Pancreas (tissue), 10 donors: Measurements from ENCODE around the gene CELF4. TPM values are rescaled to one million over a fixed set of nuclear protein-coding genes. Genes with fewer than 3 reads are reported as not detected.

Experiments
- ATAC-seq, 4 donors: fragments of 200-7000 bp; cut with Tn5 transposase; one replicate each; pipeline versions ENCODE4 v1.8.0 to v1.9.1; 2020; ENCODE audit warnings: mild to moderate bottlenecking in 4 of 4, moderate library complexity in 4 of 4
- DNase-seq, 6 donors: peaks; one replicate each; pipeline ENCODE4 v3.0.0-alpha.2; 2020
- FAIRE-seq: peaks from 2 replicates; lab custom pipeline; 2012; peaks lifted over from hg19 to GRCh38; lab: Jason Lieb, UNC
- H3K27ac ChIP-seq, 4 donors: fragments of 200-600 bp; sonication (generic); 1 replicate in 3 of 4; 2 replicates in 1 of 4; pipeline versions ENCODE4 v1.5.0 to v1.8.0; 2020
- H3K27me3 ChIP-seq, 4 donors: fragments of 200-600 bp; one replicate each; pipeline ENCODE4 v1.8.0; 2021
- H3K36me3 ChIP-seq, 3 donors: fragments of 200-600 bp; sonication (generic) in 1 of 3; one replicate each; pipeline versions ENCODE4 v1.5.0 to v1.8.0; 2020 to 2021
- H3K4me1 ChIP-seq, 3 donors: fragments of 200-600 bp; one replicate each; pipeline ENCODE4 v1.8.0; 2021
- H3K4me3 ChIP-seq, 4 donors: fragments of 200-600 bp; sonication (generic) in 2 of 4; one replicate each; pipeline versions ENCODE4 v1.5.0 to v1.8.0; 2020 to 2021
- H3K9me3 ChIP-seq, 4 donors: fragments of 200-600 bp; one replicate each; pipeline ENCODE4 v1.8.0; 2021
- WGBS, 2 donors: extraction: QIAGEN DNeasy Blood & Tissue Kit; methylation state at CpG; one replicate each; pipeline ENCODE4 v1.1.7; 2013; 5-methylcytosine and 5-hydroxymethylcytosine counted together
- intact Hi-C, 3 donors: fragments of 100-400 bp; cut with DNase I; formaldehyde crosslinking; loops; one replicate each; pipeline versions ENCODE4 v1.11.1 to v1.14.2; 2022
- polyA plus RNA-seq, 2 donors: library from polyadenylated mRNA; stranded (reverse); fragments of 200-250 nt; gene quantifications; one replicate each; pipeline ENCODE4 v1.2.3, GENCODE V29; 2013
- total RNA-seq, 6 donors: library from RNA; stranded (reverse); fragmentation: NEBNext Ultra II Directional in 4 of 6; extraction: Animal tissue kit (Norgen Biotek cat#: 25700) in 4 of 6; gene quantifications; one replicate each; pipeline versions ENCODE4 v1.2.1 to v1.2.4, GENCODE V29; 2021 to 2023
- TF ChIP-seq, protein P1 (sequence below), 4 donors: fragments of 200-600 bp; sonication (generic) in 3 of 4; IDR thresholded peaks; one replicate each; pipeline versions ENCODE4 v1.5.0 to v1.8.0; 2021; ENCODE audit warnings: antibody characterized with exemption in 4 of 4
- donor health status: healthy with polysubstance abuse.
- donor health status: DM: no; HTN: no; CAD: no; lungs with moderate emphysema.
- donor health status: DM: no; HTN: no; CAD: no.
- donor health status: control.
- donor health status: control.
- donor health status: Bipolar disorder and iron deficiency.
- donor health status: DM: yes; HTN: yes; CAD: no.
- donor health status: DM: no; HTN: no; CAD: no.
- donor health status: DM: no; HTN: no; CAD: no.
- donor health status: DM: yes; HTN: yes; CAD: no.

The CELF4 gene
- total and polyA plus RNA-seq, 8 donors: 1.0 to 10.0 (median 2.8) TPM

DNA sequence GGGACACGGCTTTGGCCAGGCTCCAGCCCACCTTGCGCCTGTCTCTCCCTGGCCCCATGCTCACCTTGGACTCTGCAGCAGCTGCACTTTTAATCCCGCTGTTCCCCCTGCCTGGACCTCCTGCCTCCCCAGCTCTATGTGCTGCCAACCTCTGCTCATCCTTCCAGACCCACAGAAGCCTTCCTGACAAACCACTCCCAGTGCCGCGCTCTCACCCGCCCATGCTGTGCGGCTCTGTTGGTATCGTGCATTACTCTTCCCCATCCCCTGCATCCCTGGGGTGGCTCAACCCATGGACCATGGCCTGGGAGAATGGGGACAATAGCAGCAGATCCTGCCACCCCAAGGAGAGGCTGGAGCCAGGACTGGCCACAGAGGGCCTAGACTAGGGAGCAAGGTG lies 303.6 kb downstream of the CELF4 start:
- H3K27me3 ChIP-seq: no peaks in the 10 kb centered on the region
- FAIRE-seq (no peak), DNase-seq (peak in 1 of 6 donors; percentile 26), ATAC-seq (no peak)
- no peak overlapping the region for H3K4me3 ChIP-seq
- H3K4me1 ChIP-seq: no peaks in the 10 kb centered on the region
- no peaks in the 10 kb centered on the region for H3K36me3 ChIP-seq
- TF ChIP-seq, protein P1, sequence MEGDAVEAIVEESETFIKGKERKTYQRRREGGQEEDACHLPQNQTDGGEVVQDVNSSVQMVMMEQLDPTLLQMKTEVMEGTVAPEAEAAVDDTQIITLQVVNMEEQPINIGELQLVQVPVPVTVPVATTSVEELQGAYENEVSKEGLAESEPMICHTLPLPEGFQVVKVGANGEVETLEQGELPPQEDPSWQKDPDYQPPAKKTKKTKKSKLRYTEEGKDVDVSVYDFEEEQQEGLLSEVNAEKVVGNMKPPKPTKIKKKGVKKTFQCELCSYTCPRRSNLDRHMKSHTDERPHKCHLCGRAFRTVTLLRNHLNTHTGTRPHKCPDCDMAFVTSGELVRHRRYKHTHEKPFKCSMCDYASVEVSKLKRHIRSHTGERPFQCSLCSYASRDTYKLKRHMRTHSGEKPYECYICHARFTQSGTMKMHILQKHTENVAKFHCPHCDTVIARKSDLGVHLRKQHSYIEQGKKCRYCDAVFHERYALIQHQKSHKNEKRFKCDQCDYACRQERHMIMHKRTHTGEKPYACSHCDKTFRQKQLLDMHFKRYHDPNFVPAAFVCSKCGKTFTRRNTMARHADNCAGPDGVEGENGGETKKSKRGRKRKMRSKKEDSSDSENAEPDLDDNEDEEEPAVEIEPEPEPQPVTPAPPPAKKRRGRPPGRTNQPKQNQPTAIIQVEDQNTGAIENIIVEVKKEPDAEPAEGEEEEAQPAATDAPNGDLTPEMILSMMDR (IDR thresholded peaks at IDR 0.05): no peak
- no peaks in the 10 kb centered on the region for H3K9me3 ChIP-seq
- no peak overlapping the region for H3K27ac ChIP-seq
- 81 to 85% methylated on average over 8 of the region's 8 CpGs for WGBS, 2 donors
- intact Hi-C loops: no loop called here

DNA sequence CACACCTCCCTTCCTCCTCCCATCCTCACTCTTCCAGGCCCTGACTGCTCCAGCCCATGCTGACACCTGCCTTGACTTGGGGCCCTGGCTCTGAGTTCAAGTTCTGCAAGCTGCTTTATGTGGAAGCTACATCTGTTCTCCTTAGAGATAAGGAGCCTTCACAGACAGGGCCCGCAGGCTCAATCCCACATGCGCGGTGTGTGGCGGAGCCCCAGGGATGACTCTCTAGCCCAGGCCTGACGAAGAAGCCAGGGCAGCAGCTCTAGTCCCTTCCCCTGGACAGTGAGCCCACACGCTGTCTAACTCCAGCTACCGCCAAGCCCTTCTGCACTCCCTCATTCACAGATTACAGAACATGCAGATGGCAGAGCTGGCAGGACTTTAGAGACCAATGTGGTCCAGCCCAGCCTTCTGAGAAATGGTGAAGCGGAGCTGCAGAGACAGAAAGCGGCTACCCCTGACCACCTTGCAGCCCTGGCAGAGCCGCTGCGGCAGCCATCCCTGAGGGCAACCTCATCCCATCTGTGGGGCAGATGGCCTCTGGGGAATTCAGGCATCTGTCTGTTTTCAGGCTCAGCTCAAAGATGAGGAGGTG lies 304.3 kb downstream of the CELF4 start:
- Histone ChIP-seq H3K27me3 (no peaks in the 10 kb centered on the region), H3K9me3 (no peaks in the 10 kb centered on the region), H3K4me1 (no peaks in the 10 kb centered on the region), H3K27ac (no peak overlapping the region), H3K4me3 (no peak overlapping the region), H3K36me3 (no peaks in the 10 kb centered on the region)
- ATAC-seq (no peak), DNase-seq (no peak), FAIRE-seq (no peak)
- 88 to 94% methylated on average over 11 of the region's 11 CpGs for WGBS, 2 donors
- TF ChIP-seq, protein P1 (IDR thresholded peaks at IDR 0.05): no peak
- intact Hi-C loops: no loop called here

DNA sequence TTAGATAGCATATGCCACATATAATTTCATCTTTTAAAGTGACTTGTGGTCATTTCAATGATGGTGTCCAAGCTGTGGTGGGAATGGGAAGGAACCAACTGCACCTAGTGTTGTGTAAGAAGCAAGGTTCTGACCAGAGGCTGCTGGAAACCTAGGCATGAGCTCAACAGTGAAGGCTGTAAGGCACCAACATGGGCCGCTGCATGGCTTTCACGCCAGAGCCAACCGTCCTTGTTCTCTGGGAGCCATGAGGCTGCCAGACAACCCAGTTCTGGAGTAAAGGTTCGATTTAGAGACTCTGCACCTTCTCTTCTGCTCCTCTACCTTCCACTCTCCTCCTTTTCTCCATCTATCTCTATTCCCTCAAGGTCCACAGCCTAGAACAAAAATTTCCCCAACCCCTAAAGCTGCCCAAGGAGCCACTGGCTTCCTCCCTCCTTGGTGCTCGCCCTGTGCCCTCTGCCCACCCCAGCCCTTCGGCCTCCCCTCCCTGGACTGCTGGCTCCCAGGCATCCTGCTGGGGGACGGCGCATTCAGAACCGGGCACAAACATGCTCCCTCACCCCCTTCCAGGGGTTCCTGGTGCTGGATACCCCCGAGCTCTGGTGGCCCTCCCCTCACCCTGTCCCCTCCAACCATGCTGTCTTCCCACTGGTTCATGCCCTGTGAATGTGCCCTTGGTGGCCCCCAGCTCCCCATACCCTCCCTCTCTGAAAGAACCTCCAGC lies 305.1 kb downstream of the CELF4 start:
- H3K9me3 ChIP-seq: no peaks in the 10 kb centered on the region
- no peaks in the 10 kb centered on the region for H3K36me3 ChIP-seq
- 73 to 74% methylated on average over 10 of the region's 10 CpGs for WGBS, 2 donors
- H3K4me1 ChIP-seq: no peaks in the 10 kb centered on the region
- ATAC-seq (no peak), DNase-seq (peak in 2 of 6 donors; percentile 41 to 56), FAIRE-seq (no peak)
- no peaks in the 10 kb centered on the region for H3K27me3 ChIP-seq
- intact Hi-C loops: no loop called here
- no peak overlapping the region for H3K4me3 ChIP-seq
- no peak overlapping the region for H3K27ac ChIP-seq
- TF ChIP-seq, protein P1 (IDR thresholded peaks at IDR 0.05): no peak

DNA sequence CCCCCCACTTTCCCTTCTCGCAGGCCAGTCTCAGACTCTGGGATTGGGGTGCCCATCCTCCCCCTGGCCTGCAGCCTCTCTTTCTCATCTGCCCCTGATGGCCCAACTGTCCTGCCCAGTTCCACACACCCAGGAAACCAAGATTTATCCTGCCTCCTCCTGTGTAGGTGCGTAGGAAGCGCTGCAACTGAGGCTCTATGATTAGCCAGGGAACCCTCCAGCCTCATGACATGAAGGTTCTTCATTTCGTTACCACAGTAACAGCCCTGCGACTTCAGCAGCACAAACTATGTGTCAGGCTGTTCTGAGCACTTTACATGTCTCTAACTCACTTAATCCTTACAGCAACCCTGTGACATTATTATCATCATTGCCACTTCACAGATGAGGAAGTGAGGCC lies 305.9 kb downstream of the CELF4 start:
- Histone ChIP-seq H3K36me3 (no peaks in the 10 kb centered on the region), H3K27me3 (no peaks in the 10 kb centered on the region), H3K4me3 (no peak overlapping the region), H3K9me3 (no peaks in the 10 kb centered on the region), H3K27ac (no peak overlapping the region), H3K4me1 (no peaks in the 10 kb centered on the region)
- FAIRE-seq: no peak
- TF ChIP-seq, protein P1 (IDR thresholded peaks at IDR 0.05): no peak
- no peak for ATAC-seq
- intact Hi-C loops: no loop called here
- no peak for DNase-seq
- WGBS, 2 donors: 71 to 73% methylated on average over 5 of the region's 5 CpGs

DNA sequence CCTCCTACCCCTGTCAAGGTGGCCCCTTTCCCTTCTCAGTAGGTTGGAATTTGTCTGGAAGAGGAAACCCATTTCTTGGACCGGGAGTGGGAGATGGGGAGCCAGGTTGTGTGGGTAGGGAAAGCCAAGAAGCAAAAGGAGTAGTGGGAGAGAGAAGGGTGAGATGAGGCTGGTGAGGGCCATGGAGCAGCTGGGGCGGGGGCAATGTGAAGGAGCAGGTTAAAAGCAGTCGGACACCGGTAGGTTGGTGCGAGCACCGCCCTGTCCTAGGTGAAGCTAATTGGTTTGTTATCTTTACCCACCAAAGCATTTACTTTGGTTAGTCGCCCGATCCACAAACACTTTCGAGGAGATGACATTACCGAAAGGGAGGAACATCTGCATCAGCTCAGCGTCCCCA lies 306.8 kb downstream of the CELF4 start:
- H3K27me3 ChIP-seq: no peaks in the 10 kb centered on the region
- FAIRE-seq (no peak), DNase-seq (peak in 2 of 6 donors; percentile 22 to 27), ATAC-seq (no peak)
- TF ChIP-seq, protein P1 (IDR thresholded peaks at IDR 0.05): no peak
- no peak overlapping the region for H3K27ac ChIP-seq
- no peaks in the 10 kb centered on the region for H3K4me1 ChIP-seq
- intact Hi-C loops: no loop called here
- no peaks in the 10 kb centered on the region for H3K36me3 ChIP-seq
- 45 to 48% methylated on average over 11 of the region's 11 CpGs for WGBS, 2 donors
- no peak overlapping the region for H3K4me3 ChIP-seq
- no peaks in the 10 kb centered on the region for H3K9me3 ChIP-seq
